Liver (tissue), 9 donors: Measurements from ENCODE around the gene KIF26A. TPM values are rescaled to one million over a fixed set of nuclear protein-coding genes. Genes with fewer than 3 reads are reported as not detected.
A peak's percentile ranks its signal among the peaks of the same experiment; 100 is the strongest.

Source experiments
- DNase-seq: peaks from one replicate; pipeline ENCODE4 v3.0.0-alpha.2; 2017; ENCODE audit warnings: low spot score
- H3K27ac ChIP-seq, 2 donors: one replicate each; pipeline ENCODE4 v1.7.0; 2013; ENCODE audit warnings: inconsistent platforms in 2 of 2, low read length in 2 of 2, control low read depth in 1 of 2, low read depth in 1 of 2, mild to moderate bottlenecking in 1 of 2
- H3K27me3 ChIP-seq, 4 donors: one replicate each; pipeline versions ENCODE4 v1.6.1 to v1.7.0; 2013; ENCODE audit warnings: low read length in 3 of 4, inconsistent platforms in 1 of 4, mild to moderate bottlenecking in 1 of 4, moderate library complexity in 1 of 4; ENCODE audit not compliant: control insufficient read depth in 4 of 4, insufficient read depth in 4 of 4
- H3K36me3 ChIP-seq, 4 donors: one replicate each; pipeline versions ENCODE4 v1.6.1 to v1.7.0; 2013; ENCODE audit warnings: low read length in 3 of 4, mild to moderate bottlenecking in 3 of 4, low read depth in 1 of 4, moderate library complexity in 1 of 4; ENCODE audit not compliant: control insufficient read depth in 4 of 4, insufficient read depth in 3 of 4
- H3K4me1 ChIP-seq, 4 donors: one replicate each; pipeline versions ENCODE4 v1.6.1 to v1.7.0; 2013; ENCODE audit warnings: low read length in 3 of 4, mild to moderate bottlenecking in 3 of 4, moderate library complexity in 1 of 4; ENCODE audit not compliant: control insufficient read depth in 4 of 4, insufficient read depth in 4 of 4
- H3K4me3 ChIP-seq, 3 donors: one replicate each; pipeline versions ENCODE4 v1.6.1 to v1.7.0; 2013; ENCODE audit warnings: low read length in 3 of 3, control low read depth in 1 of 3, low read depth in 1 of 3, mild to moderate bottlenecking in 1 of 3
- H3K9ac ChIP-seq, 2 donors: one replicate each; pipeline ENCODE4 v1.7.0; 2013; ENCODE audit warnings: low read length in 2 of 2, mild to moderate bottlenecking in 2 of 2, moderate library complexity in 2 of 2, control low read depth in 1 of 2, low read depth in 1 of 2
- H3K9me3 ChIP-seq, 4 donors: one replicate each; pipeline versions ENCODE4 v1.6.1 to v1.7.0; 2013; ENCODE audit warnings: low read length in 3 of 4; ENCODE audit not compliant: control insufficient read depth in 4 of 4
- ATF3 ChIP-seq: IDR thresholded peaks from 2 replicates; pipeline ENCODE4 v1.6.1; 2016; ENCODE audit warnings: antibody characterized with exemption
- CTCF ChIP-seq: fragments of 150-350 bp; IDR thresholded peaks from 2 replicates; pipeline ENCODE4 v1.5.1; 2017; ENCODE audit warnings: improper control_type of control experiment, low read depth, low read length; ENCODE audit not compliant: missing input control
- EGR1 ChIP-seq, 2 donors: IDR thresholded peaks; 2 replicates each; pipeline ENCODE4 v1.6.1; 2016 to 2018; ENCODE audit warnings: antibody characterized with exemption in 2 of 2, low read depth in 2 of 2
- FOXA1 ChIP-seq: IDR thresholded peaks from 2 replicates; pipeline ENCODE4 v1.6.1; 2016; ENCODE audit warnings: antibody characterized with exemption
- FOXA2 ChIP-seq: IDR thresholded peaks from 2 replicates; pipeline ENCODE4 v1.6.1; 2016; ENCODE audit warnings: antibody characterized with exemption
- GABPA ChIP-seq, 2 donors: IDR thresholded peaks in 1 of 2; conservative IDR thresholded peaks in 1 of 2; 2 replicates each; pipeline ENCODE4 v1.6.1; 2016; ENCODE audit warnings: antibody characterized with exemption in 2 of 2, mild to moderate bottlenecking in 1 of 2, moderate library complexity in 1 of 2
- HNF4A ChIP-seq, 2 donors: conservative IDR thresholded peaks; 2 replicates each; pipeline ENCODE4 v1.6.1; 2016; ENCODE audit warnings: antibody characterized with exemption in 2 of 2, mild to moderate bottlenecking in 2 of 2
- HNF4G ChIP-seq: IDR thresholded peaks from 2 replicates; pipeline ENCODE4 v1.6.1; 2016; ENCODE audit warnings: antibody characterized with exemption
- JUND ChIP-seq, 2 donors: IDR thresholded peaks; 2 replicates each; pipeline ENCODE4 v1.6.1; 2016; ENCODE audit warnings: antibody characterized with exemption in 2 of 2
- MAX ChIP-seq: IDR thresholded peaks from 2 replicates; pipeline ENCODE4 v1.6.1; 2016; ENCODE audit warnings: antibody characterized with exemption
- NR2F2 ChIP-seq: IDR thresholded peaks from 2 replicates; pipeline ENCODE4 v1.6.1; 2016; ENCODE audit warnings: antibody characterized with exemption
- RAD21 ChIP-seq, 2 donors: IDR thresholded peaks; 2 replicates each; pipeline ENCODE4 v1.6.1; 2016; ENCODE audit warnings: antibody characterized with exemption in 2 of 2, mild to moderate bottlenecking in 2 of 2
- REST ChIP-seq: IDR thresholded peaks from 2 replicates; pipeline ENCODE4 v1.6.1; 2016; ENCODE audit warnings: antibody characterized with exemption, mild to moderate bottlenecking
- RXRA ChIP-seq, 2 donors: IDR thresholded peaks; 2 replicates each; pipeline ENCODE4 v1.6.1; 2017 to 2018; ENCODE audit warnings: antibody characterized with exemption in 2 of 2, mild to moderate bottlenecking in 1 of 2
- SP1 ChIP-seq: IDR thresholded peaks from 2 replicates; pipeline ENCODE4 v1.6.1; 2018; ENCODE audit warnings: antibody characterized with exemption, mild to moderate bottlenecking
- TAF1 ChIP-seq: conservative IDR thresholded peaks from 2 replicates; pipeline ENCODE4 v1.6.1; 2016; ENCODE audit warnings: antibody characterized with exemption, mild to moderate bottlenecking
- YY1 ChIP-seq: IDR thresholded peaks from 2 replicates; pipeline ENCODE4 v1.6.1; 2016; ENCODE audit warnings: antibody characterized with exemption, mild to moderate bottlenecking
- ZBTB33 ChIP-seq: IDR thresholded peaks from 2 replicates; pipeline ENCODE4 v1.6.1; 2016; ENCODE audit warnings: antibody characterized with exemption
- WGBS: extraction: QIAGEN DNeasy Blood & Tissue Kit; methylation state at CpG from one replicate; pipeline ENCODE4 v1.1.7; 2013; 5-methylcytosine and 5-hydroxymethylcytosine counted together
- polyA plus RNA-seq, 2 donors: library from polyadenylated mRNA; stranded (reverse) in 1 of 2; unstranded in 1 of 2; fragments of 200-250 nt in 1 of 2; fragments of >200 nt in 1 of 2; fragmentation: Nextera tagmentation in 1 of 2; extraction: Ambion mirVana in 1 of 2; gene quantifications; one replicate each; pipeline versions ENCODE4 v1.2.1 to v1.2.3, GENCODE V29; 2013 to 2015
- total RNA-seq, 2 donors: library from RNA; depleted of rRNA; stranded (reverse); fragments of >200 nt; gene quantifications; one replicate each; pipeline ENCODE4 v1.2.3, GENCODE V29; 2014
- donor health status: healthy.
- donor health status: healthy.
- donor health status: healthy.
- donor health status: healthy.
- donor health status: healthy.

Gene KIF26A
- total and polyA plus RNA-seq, 4 donors: 0.07 to 10.2 (median 1.3) TPM

- TF ChIP-seq ZBTB33: no peak
- TF ChIP-seq EGR1 (IDR thresholded peaks at IDR 0.05; ENCODE audit: low read depth in 2 of 2): peak in 1 of 2 donors; percentile 72
- TF ChIP-seq HNF4A (conservative IDR thresholded peaks at IDR 0.05): peak; percentile 88 to 92
- no peak for TF ChIP-seq ATF3
- no peak for TF ChIP-seq MAX
- TF ChIP-seq RAD21 (IDR thresholded peaks at IDR 0.05): no peak
- TF ChIP-seq NR2F2: peak; percentile 63
- TF ChIP-seq RXRA (IDR thresholded peaks at IDR 0.05): peak; percentile 83 to 95
- no peak for TF ChIP-seq FOXA1
- TF ChIP-seq FOXA2: no peak
- no peak for TF ChIP-seq GABPA (IDR thresholded peaks at IDR 0.05 in 1 of 2, conservative IDR thresholded peaks at IDR 0.05 in 1 of 2)
- peak; percentile 68 for TF ChIP-seq YY1
- no peak for TF ChIP-seq TAF1
- peak; percentile 52 for TF ChIP-seq SP1
- no peak for TF ChIP-seq JUND (IDR thresholded peaks at IDR 0.05)
- TF ChIP-seq CTCF: no peak
- TF ChIP-seq HNF4G: peak; percentile 40
- peak; percentile 52 for TF ChIP-seq REST
- H3K36me3 ChIP-seq: peaks cover 0 to 7% (median 2%) of the 10 kb centered on the region in 4 donors
- WGBS: 35% methylated on average over 26 of the region's 26 CpGs
- no peak for DNase-seq
- peak overlapping the region; percentile 20 to 49 for H3K27ac ChIP-seq
- no peaks in the 10 kb centered on the region for H3K9me3 ChIP-seq
- peak overlapping the region in 2 of 3 donors; percentile 1 to 25 for H3K4me3 ChIP-seq
- H3K9ac ChIP-seq: no peak overlapping the region
- H3K4me1 ChIP-seq: peaks cover 26 to 73% (median 47%) of the 10 kb centered on the region in 4 donors
- no peaks in the 10 kb centered on the region for H3K27me3 ChIP-seq
Measured at GRCh38 chr14:104091061-104091926, 47.1 kb upstream of the KIF26A start.
